Thoracic aorta (tissue), 2 donors: ENCODE data around the gene C12orf57. TPM values are rescaled to one million over a fixed set of nuclear protein-coding genes. Genes with fewer than 3 reads are reported as not detected.

Experiments used
- ATAC-seq: fragments of 150-250 bp; one replicate; pipeline ENCODE4 v1.8.0; 2017; ENCODE audit warnings: low read depth; ENCODE audit not compliant: insufficient number of reproducible peaks, low FRiP score
- DNase-seq: peaks from one replicate; pipeline ENCODE4 v3.0.0-alpha.2; 2020; ENCODE audit warnings: low spot score
- H3K27ac ChIP-seq, 2 donors: fragments of 200-600 bp; sonication (generic); 1 replicate in 1 of 2; 2 replicates in 1 of 2; pipeline ENCODE4 v1.5.1; 2016; ENCODE audit warnings: mild to moderate bottlenecking in 2 of 2, moderate library complexity in 2 of 2
- H3K27me3 ChIP-seq: fragments of 200-600 bp; sonication (generic); replicated peaks from 2 replicates; pipeline ENCODE4 v1.6.0; 2016; ENCODE audit warnings: mild to moderate bottlenecking; ENCODE audit not compliant: insufficient read depth
- H3K36me3 ChIP-seq: fragments of 200-600 bp; sonication (generic); one replicate; pipeline ENCODE4 v1.5.1; 2016
- H3K4me1 ChIP-seq, 2 donors: fragments of 200-600 bp; sonication (generic); 1 replicate in 1 of 2; 2 replicates in 1 of 2; pipeline versions ENCODE4 v1.5.1 to v1.6.0; 2016; ENCODE audit warnings: low read depth in 2 of 2, mild to moderate bottlenecking in 1 of 2; ENCODE audit not compliant: control insufficient read depth in 1 of 2
- H3K4me3 ChIP-seq: fragments of 200-600 bp; sonication (generic); 2 replicates; pipeline ENCODE4 v1.5.1; 2016; ENCODE audit warnings: mild to moderate bottlenecking
- H3K9me3 ChIP-seq: fragments of 200-600 bp; sonication (generic); 2 replicates; pipeline ENCODE4 v1.5.1; 2016
- total RNA-seq, 2 donors: library from RNA; depleted of rRNA; stranded (reverse); fragments of >200 nt; gene quantifications; one replicate each; pipeline versions ENCODE4 v1.1.0 to v1.2.3, GENCODE V29; 2016
- TF ChIP-seq, protein P1 (sequence below): fragments of 200-600 bp; sonication (generic); IDR thresholded peaks from one replicate; pipeline ENCODE4 v1.5.1; 2019; ENCODE audit warnings: antibody characterized with exemption

The C12orf57 gene
- total RNA-seq, 2 donors from 2014 or later: 370 to 416 TPM

GRCh38 chr12:6975297-6976032, 31.6 kb downstream of the C12orf57 start:
- ATAC-seq (no peak), DNase-seq (no peak)
- TF ChIP-seq, protein P1, sequence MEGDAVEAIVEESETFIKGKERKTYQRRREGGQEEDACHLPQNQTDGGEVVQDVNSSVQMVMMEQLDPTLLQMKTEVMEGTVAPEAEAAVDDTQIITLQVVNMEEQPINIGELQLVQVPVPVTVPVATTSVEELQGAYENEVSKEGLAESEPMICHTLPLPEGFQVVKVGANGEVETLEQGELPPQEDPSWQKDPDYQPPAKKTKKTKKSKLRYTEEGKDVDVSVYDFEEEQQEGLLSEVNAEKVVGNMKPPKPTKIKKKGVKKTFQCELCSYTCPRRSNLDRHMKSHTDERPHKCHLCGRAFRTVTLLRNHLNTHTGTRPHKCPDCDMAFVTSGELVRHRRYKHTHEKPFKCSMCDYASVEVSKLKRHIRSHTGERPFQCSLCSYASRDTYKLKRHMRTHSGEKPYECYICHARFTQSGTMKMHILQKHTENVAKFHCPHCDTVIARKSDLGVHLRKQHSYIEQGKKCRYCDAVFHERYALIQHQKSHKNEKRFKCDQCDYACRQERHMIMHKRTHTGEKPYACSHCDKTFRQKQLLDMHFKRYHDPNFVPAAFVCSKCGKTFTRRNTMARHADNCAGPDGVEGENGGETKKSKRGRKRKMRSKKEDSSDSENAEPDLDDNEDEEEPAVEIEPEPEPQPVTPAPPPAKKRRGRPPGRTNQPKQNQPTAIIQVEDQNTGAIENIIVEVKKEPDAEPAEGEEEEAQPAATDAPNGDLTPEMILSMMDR: no peak
- Histone ChIP-seq H3K27me3 (no peaks in the 10 kb centered on the region), H3K27ac (no peak overlapping the region), H3K9me3 (no peaks in the 10 kb centered on the region), H3K4me1 (peaks cover 5 to 9% of the 10 kb centered on the region in 2 donors), H3K36me3 (peaks cover 49% of the 10 kb centered on the region), H3K4me3 (no peak overlapping the region)

DNA sequence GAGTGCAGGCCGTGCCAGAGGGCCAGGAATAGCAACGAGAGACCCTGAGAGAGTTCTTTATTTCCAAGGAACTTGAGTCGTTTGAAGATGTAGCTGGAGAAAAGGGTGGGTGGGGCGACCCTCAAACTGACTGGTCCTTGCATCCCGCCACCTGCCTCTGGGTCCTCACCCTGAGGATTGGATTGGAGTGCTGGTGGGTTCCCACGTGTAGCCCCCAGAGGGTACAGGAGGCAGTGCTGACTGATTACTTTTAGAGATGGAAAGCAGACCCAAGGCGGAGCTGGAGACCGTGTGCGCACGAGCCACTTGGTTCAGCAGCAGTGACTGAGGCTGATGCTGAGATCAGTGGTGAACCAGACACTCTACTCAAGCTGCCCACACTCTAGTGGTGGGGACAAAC, 33.8 kb downstream of the C12orf57 start:
- DNase-seq (no peak), ATAC-seq (no peak)
- no peak overlapping the region for H3K4me3 ChIP-seq

DNA sequence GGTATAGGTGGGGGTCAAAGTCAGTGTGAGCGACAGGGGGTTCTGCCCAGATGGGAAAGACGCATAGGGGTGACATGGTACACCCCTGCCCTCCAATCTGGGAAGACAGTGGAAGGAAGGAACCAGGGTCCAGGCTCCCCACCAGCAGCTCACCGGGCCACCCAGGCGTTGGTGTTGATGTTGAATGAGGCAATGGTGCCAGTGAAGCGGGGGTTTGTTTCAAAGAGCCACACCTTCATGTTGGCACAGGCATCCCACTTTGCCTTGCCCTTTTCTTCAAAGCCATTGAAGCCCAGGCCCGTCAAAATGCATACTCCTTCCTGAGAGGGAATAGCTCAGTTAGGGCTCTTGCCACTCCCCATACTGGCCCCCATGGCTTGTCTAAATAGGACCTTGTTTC, 34.4 kb downstream of the C12orf57 start:
- Histone ChIP-seq H3K4me3 (no peak overlapping the region), H3K27ac (no peak overlapping the region), H3K36me3 (peaks cover 66% of the 10 kb centered on the region), H3K9me3 (no peaks in the 10 kb centered on the region), H3K4me1 (no peaks in the 10 kb centered on the region), H3K27me3 (no peaks in the 10 kb centered on the region)
- TF ChIP-seq, protein P1: no peak
- no peak for DNase-seq
- no peak for ATAC-seq

More for the DNA sequence above, 33.8 kb downstream of the C12orf57 start:
- H3K4me1 ChIP-seq: no peaks in the 10 kb centered on the region
- TF ChIP-seq, protein P1: no peak
- no peaks in the 10 kb centered on the region for H3K9me3 ChIP-seq
- H3K36me3 ChIP-seq: peaks cover 63% of the 10 kb centered on the region
- H3K27ac ChIP-seq: no peak overlapping the region
- H3K27me3 ChIP-seq: no peaks in the 10 kb centered on the region

- Histone ChIP-seq H3K36me3 (peaks cover 68% of the 10 kb centered on the region), H3K4me3 (no peak overlapping the region), H3K4me1 (no peaks in the 10 kb centered on the region), H3K27me3 (no peaks in the 10 kb centered on the region), H3K9me3 (no peaks in the 10 kb centered on the region), H3K27ac (no peak overlapping the region)
- DNase-seq (no peak), ATAC-seq (no peak)
- TF ChIP-seq, protein P1: no peak
These were observed 34.8 kb downstream of the C12orf57 start for GRCh38 chr12:6978611-6979011.

DNA sequence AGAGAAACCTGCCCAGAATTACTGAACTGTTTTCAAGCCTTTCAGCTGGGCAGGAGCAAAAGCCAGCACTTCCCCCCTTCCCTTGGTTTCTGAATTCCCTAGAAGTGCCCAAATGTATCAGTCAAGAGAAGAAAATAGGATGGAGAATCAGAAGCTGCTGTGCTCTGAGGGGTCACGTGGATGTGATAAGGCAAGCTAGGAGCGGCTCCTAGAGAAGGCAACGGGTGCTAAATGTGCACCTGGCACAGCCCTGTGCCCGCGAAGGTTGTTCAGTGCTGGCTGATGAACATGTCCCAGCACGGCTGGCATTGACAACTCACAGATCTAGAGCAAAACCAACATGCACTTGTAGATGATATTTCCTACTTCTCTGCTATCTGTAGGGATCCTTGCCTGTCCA, 35.2 kb downstream of the C12orf57 start:
- TF ChIP-seq, protein P1: no peak
- ATAC-seq (no peak), DNase-seq (no peak)
- H3K27ac ChIP-seq: no peak overlapping the region
- peaks cover 68% of the 10 kb centered on the region for H3K36me3 ChIP-seq
- no peaks in the 10 kb centered on the region for H3K9me3 ChIP-seq
- no peaks in the 10 kb centered on the region for H3K27me3 ChIP-seq
- H3K4me1 ChIP-seq: no peaks in the 10 kb centered on the region
- H3K4me3 ChIP-seq: no peak overlapping the region
